ENCODE measurements around the gene APOL6.

DNA sequence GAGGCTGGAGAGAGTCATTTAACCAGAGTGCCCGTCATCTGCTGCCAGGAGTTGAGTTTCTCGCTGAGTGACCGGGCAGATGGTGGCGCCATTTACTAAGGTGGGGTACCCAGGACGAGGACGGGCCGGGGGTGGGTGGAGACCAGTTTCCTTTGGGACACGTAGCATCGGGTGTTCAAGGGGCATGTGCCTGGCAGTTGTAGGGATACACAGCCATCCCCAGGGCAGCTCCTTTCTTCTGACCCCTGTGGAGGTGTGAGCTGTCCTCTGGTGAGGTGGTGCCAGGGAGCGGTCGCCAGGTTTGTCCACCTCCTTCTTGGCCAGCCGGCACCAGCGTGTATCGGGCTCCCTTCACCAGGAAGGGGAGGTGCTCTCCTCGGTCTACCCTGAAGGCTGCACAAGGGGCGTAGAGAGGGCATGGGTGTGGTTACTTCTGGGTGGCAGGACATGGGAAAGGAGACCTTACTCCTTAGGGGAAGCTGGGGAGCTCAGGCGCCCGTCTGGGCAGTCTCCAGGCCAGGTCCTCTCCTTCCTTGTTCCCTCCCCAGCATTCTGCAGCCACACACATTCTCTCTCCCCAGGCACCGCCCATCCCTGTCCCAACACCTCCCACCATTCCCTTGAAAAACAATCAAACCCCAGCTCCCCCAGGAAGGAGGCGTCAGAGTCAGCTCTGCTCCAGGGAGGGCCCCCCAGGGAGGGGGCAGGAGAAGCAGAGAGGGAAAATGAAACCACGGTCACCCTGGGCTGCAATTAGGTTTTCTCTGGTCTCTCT, 20.8 kb upstream of the APOL6 start:
- TF ChIP-seq, protein P1, sequence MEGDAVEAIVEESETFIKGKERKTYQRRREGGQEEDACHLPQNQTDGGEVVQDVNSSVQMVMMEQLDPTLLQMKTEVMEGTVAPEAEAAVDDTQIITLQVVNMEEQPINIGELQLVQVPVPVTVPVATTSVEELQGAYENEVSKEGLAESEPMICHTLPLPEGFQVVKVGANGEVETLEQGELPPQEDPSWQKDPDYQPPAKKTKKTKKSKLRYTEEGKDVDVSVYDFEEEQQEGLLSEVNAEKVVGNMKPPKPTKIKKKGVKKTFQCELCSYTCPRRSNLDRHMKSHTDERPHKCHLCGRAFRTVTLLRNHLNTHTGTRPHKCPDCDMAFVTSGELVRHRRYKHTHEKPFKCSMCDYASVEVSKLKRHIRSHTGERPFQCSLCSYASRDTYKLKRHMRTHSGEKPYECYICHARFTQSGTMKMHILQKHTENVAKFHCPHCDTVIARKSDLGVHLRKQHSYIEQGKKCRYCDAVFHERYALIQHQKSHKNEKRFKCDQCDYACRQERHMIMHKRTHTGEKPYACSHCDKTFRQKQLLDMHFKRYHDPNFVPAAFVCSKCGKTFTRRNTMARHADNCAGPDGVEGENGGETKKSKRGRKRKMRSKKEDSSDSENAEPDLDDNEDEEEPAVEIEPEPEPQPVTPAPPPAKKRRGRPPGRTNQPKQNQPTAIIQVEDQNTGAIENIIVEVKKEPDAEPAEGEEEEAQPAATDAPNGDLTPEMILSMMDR (IDR thresholded peaks at IDR 0.05) = peak; percentile 64
- no peak for TF ChIP-seq EZH2phosphoT487 (IDR thresholded peaks at IDR 0.05)
